Thyroid gland (tissue), 4 donors: ENCODE measurements around the gene WBP4.

Experiments
- CTCF ChIP-seq, 6 experiments: fragments of 200-600 bp in 3 of 6; fragments of 450-650 bp in 3 of 6; sonication (generic) in 3 of 6; IDR thresholded peaks; one replicate each; pipeline ENCODE4 v1.5.1; 2016 to 2019; ENCODE audit warnings: antibody characterized with exemption in 6 of 6, mild to moderate bottlenecking in 2 of 6, inconsistent platforms in 1 of 6, moderate library complexity in 1 of 6
- POLR2A ChIP-seq, 2 donors: fragments of 450-650 bp; IDR thresholded peaks; one replicate each; pipeline ENCODE4 v1.6.1; 2017; ENCODE audit warnings: antibody characterized with exemption in 2 of 2, mild to moderate bottlenecking in 2 of 2, moderate library complexity in 1 of 2

GRCh38 chr13:41054919-41055619 lies 6.2 kb upstream of the WBP4 start:
- TF ChIP-seq CTCF (IDR thresholded peaks at IDR 0.05) (no peak), POLR2A (IDR thresholded peaks at IDR 0.05) (no peak)
